ENCODE measurements around the gene ARRDC4.

The ARRDC4 gene

DNA sequence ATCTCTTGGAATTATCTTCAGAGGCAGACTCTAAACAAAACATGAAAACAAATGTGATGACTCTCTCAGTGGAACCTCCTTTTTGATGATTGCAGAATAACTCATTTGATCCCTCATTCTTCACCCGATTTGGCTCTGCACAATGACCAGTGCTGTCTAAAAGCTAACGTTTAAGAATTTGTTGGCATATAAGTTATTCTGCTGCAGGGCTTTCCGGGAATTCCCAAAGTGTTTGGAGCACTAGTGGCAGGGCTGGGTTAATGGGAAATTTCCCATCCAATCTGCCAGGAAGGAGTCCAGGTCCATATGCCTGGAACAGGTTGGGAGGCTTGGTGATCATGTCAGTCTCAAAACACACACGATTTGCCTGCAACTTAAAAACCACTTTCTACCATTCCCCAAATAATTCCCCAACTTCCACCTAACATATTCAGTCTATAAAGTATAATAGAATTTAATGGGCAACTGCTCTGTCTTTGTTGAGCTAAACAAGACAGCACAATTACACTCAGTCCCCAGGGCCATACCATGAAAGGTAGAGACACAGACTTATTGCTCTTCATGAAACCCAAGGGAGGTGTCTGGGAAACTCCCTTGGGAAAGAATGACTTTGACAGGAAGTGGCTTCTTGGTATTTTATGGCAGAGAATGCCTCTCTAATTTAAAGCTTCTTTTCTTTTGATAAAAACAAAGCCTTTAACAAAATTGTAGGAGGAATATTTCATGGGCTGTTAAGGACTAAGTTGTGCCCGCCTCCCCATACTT is 38.0 kb downstream of the ARRDC4 start:
- no peak for DNase-seq (ENCODE audit: low spot score)

DNA sequence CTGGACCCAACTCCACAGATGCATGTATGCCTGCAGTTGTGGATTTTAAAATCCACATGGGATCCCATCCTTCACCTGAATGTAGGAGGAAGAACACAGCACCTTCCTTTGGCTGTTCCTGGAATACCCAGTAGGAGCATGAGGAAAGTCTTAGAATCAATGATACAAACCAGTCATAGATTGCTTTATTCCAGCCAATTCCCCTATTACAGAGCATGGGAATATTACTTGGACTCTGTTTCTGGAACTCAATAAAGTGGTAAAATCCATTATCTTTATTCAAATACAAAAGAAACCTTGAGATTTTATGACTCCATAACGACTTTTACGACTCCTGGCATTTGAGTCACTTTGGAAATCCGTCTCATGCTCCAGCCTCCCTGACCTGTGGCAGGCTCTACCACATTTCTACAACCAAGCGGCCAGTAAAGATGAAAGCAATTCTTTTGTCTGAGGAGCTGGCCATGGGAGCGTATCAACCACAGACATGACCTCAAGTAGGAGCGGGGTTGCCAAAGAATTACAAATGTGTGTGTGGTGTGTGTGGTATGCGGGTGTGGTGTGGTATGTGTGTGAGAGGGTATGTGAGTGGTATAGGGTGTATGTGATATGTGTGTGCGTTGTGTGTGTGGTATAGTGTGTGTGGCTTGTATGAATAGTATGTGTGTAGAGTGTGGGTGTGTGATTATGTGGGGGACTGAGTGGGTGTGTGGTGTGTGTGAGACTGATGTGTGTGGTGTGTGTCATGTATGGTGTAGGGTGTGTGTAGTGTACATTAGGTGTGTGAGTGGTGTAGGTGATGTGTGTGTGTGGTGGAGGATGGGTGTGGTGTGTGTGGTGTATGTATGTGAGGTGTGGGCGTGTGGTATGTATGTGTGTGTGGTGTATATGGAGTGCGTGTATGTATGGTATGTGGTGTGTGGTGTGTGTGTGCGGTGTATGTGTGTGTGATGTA is 40.0 kb downstream of the ARRDC4 start:
- DNase-seq (ENCODE audit: low spot score): no peak

DNA sequence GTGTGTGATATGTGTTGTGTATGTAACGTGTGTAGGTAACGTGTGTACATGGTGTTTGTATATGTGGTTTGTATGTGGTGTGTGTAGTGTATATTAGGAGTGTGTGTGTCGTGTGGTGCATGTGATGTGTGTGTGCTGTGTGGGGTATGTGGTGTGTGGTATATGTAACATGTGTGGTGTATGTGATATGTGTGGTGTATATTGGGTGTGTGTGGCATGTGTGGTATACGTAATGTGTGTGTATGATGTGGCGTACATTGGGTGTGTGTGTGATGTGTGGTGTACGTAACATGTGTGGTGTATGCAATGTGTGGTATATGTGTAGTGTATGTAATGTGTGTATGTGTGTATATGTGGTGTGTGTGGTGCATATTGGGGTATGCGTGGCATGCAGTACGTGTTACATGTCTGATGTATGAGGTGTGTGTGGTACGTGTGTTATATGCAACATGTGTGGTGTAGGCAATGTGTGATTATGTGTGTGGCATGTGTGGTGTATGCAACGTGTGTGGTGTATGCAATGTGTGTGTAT is 41.2 kb downstream of the ARRDC4 start:
- no peak for DNase-seq (ENCODE audit: low spot score)

DNA sequence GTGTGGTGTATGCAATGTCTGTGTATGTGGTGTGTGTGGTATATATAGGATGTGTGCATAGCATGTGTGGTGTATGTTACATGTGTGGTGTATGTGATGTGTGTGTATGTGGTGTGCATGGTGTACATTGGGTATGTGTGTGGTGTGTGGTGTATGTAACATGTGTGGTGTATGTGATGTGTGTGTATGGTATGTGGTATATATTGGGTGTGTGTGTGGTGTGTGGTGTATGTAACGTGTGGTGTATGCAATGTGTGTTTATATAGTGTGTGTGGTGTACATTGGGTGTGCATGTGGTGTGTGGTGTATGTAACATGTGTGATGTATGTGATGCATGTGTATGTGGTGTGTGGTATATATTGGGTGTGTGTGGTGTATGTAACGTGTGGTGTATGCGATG is 41.9 kb downstream of the ARRDC4 start:
- DNase-seq (ENCODE audit: low spot score): no peak

DNA sequence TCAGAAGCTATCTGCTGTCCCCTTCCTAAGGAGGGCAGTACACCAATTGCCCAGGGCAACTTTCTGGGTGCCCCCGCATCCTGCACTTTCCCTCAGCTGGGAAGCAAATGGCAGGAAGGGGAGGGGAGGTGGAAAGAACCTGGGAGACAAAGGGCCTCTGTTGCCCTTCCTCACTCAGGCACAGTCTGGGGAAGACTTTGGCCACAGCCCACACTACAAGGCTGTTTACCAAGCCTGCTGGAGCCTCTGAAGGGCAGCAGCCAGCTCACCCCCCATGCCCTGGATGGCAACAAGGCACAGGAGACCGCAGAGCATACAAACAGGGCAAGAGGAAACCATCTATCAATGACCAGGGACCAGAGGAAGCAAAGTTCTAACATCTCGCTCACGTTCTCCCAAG is 42.4 kb downstream of the ARRDC4 start:
- DNase-seq (ENCODE audit: low spot score): no peak

DNA sequence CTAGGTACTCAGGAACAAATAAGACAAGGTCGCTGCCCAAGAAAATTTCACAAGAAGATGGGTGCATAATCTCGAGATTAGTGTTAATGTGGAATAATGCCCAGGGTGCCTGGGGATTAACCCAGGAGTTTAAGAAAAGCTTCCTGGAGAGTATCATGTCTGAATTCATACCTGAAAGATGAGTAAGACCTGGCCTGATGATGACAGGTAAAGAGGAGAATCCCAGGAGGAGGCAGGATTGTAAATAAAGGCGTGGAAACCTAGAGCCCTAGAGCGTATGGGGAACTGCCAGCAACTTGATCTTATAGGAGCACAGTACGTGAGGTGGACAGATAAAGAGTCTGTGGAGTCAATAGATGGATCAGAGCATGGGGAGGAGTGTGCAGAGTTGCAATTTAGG is 43.0 kb downstream of the ARRDC4 start:
- no peak for DNase-seq (ENCODE audit: low spot score)

DNA sequence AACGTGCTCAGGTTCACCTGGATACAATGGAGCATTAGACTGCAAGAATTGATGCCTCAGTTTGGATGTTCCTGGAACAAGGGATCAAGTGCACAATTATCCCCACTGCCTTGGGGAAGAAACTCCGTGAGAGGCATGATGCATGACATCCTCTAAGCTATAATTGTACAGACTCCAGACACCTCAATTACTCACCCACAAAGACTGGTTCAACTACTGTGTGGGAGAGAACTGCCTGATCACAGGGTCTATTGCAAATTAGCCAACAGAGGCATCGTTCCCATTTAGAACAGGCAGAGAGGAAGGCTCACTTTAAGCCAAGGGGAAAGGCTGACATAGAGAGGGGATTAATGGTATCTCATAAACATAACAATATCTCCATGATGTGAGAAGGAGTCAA is 43.5 kb downstream of the ARRDC4 start:
- no peak for DNase-seq (ENCODE audit: low spot score)

DNA sequence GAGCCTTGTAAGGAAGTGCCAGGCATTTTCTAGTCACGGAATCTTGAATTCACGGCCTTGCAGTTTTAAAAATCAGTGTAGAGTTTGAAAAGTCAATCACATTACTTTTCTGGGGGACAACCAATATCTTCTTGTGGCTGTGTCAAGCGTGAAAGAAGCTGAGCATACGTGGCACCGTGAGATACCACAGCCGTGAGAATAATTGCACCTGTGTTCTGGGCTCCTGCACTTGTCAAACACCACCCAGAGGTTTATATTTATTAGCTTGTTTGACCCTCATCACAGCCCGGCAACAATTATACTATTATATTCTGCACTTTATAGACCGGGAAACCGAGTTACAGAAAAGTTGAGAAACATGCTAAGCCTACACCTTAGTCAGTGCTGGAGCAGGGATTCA is 45.2 kb downstream of the ARRDC4 start:
- DNase-seq (ENCODE audit: low spot score): no peak

DNA sequence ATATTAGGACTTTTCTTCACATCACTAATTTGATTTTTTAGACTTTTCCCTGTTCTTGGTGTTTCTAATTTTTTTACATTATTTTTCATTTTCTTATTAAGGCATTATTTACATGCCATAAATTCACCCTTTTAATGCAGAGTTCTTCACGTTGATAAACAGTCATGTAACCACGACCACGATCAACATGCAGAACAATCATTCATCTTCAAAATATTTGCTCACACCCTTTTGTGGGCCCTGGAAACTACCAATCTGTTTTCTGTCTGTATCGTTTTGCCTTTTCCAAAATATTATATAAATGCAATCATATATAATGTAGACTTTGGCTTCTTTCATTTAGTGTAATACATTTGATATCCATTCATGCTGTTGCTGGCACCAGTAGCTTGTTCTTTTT is 48.7 kb downstream of the ARRDC4 start:
- no peak for DNase-seq (ENCODE audit: low spot score)

DNA sequence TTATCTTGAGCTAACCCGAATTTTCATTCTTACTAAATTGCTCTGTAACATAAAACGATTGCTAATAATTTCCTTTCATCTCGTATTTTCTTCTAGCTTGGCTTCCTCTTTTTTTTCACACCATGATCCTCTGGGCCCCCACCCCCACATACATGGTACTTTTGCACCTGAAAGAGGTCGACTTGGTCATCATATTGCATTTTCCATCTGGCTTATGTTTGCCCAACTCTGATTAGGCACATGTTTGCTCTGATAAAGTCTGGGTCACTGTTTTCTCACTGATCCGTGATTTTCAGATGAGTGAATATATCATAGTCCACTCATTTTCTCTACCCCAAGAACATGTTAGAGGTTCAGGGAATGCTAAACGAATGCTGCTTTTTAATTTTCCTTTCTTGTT is 49.5 kb downstream of the ARRDC4 start:
- no peak for DNase-seq (ENCODE audit: low spot score)

DNA sequence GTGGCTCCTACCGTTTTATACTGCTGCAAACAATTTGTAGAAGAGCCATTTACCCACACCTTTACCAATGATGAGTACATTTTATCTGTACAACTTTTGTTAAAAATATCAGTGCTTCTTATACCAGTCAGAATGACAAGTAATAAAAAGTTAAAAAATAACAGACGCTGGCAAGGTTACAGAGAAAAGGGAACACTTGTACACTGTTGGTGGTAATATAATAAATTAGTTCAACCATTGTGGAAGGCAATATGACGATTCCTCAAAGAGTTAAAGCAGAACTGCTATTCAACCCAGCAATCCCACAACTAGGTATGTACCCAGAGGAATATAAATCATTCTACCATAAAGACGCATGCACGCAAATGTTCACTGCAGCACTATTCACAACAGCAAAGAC is 51.9 kb downstream of the ARRDC4 start:
- no peak for DNase-seq (ENCODE audit: low spot score)

DNA sequence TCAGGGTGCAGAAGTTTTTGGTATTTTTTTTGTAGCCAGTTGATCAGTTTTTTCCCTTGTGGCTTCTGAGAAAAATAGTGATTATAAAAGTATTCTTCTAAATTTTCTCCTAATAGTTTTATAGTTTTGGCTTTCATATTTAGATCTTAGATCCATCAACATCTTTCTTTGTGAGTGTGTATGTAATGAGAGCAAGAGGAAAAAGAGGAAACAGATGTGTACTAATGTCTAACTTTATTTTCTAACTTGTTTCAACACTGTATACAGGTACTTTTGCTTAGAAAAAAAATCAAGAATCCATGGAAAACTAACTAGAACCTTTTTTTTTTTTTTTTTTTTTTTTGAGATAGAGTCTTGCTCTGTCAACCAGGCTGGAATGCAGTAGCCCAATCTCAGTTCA is 53.1 kb downstream of the ARRDC4 start:
- DNase-seq (ENCODE audit: low spot score): no peak

DNA sequence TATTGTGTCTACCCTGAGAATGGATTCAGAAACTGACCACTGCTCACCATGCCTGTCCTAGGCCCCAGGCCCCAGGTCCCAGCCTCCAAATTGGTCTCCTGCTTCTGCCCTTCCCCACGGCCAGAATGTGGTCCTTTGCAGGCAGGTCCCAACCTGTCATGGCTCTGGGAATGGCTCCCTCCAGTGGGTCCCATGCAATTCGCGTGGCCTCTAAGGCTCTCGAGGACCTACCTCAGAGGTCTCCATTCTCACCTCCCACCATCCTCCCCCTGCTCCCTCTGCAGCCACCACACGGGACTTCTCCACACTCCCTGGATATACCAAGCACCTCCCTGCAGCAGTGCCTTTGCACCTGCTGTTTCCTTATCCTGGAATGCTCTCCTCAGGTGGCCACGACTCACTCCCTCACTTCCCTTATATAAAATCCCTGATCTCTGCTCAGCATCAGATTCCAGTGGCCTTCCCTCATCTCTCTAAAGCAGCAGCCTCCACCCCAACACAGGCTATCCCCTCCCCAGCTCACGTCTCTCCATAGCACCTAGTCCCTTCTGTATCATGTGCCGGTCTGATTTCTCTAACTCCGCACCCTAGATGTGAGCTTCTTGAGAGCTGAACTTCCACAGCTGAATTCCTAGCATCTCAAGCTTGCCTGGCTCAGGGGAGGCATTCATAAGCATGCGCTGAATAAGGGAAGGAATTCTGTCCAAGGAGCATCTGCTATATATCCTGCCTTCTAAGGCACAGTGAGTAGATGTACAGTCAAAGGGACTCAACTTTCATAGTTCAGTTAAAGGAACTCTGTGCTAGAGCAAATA is 56.9 kb downstream of the ARRDC4 start:
- no peak for DNase-seq (ENCODE audit: low spot score)

DNA sequence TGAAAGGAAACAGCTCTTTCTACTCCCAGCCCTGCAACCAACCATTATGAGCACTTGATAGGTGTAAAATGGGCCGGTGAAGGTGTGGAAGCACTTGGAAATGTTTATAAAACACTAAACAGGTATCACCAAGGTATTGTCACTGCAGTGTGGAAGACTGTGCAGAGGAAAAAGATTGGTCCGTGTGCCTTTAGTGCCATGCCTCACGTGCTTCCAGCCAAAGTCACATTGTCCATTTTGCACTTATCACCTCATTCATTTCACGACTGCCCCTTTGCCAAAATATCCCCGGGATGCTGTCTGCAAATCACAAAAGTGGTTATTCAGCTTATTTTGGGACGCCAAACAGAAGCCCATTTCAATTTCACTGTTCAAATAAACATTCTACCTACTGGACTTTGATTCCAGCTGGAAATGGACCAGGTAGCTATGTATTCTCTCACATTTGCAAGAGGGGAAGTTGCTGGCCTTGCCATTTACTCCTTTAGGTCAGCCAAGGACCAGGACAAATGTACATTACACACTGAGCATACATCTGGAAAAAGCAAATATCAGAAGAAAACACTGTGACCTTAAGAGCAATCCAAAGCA is 58.4 kb downstream of the ARRDC4 start:
- no peak for DNase-seq (ENCODE audit: low spot score)
